Measurements from ENCODE around the gene ASGR1. TPM values are rescaled to one million over a fixed set of nuclear protein-coding genes. Genes with fewer than 3 reads are reported as not detected.
A peak's percentile ranks its signal among the peaks of the same experiment; 100 is the strongest.

ASGR1 gene
- total RNA-seq, 2 donors from 2014 or later, result 0.67 to 4.5 TPM

- H3K4me1 Mint-ChIP-seq, result peaks cover 34% of the 10 kb centered on the region
- H3K27me3 Mint-ChIP-seq, result no peaks in the 10 kb centered on the region
- H3K36me3 Mint-ChIP-seq (ENCODE audit: low read depth), result peaks cover 56% of the 10 kb centered on the region
- H3K9me3 Mint-ChIP-seq, result no peaks in the 10 kb centered on the region
- peak within 1 kb of the TSS; percentile 94 for H3K4me3 Mint-ChIP-seq
- ATAC-seq (replicated peaks), result peak; percentile 86
- H3K27ac Mint-ChIP-seq, result peak within 1 kb of the TSS; percentile 98
Measured at GRCh38 chr17:7219812-7220592, 40.8 kb upstream of the ASGR1 start, which contains the start of the genes ACADVL and DLG4. Gene ACADVL, plus strand, starts transcription at chr17:7219938. Its CDS starts 47 bp downstream, at chr17:7219985. Gene DLG4, minus strand, starts transcription at chr17:7219836.

DNA sequence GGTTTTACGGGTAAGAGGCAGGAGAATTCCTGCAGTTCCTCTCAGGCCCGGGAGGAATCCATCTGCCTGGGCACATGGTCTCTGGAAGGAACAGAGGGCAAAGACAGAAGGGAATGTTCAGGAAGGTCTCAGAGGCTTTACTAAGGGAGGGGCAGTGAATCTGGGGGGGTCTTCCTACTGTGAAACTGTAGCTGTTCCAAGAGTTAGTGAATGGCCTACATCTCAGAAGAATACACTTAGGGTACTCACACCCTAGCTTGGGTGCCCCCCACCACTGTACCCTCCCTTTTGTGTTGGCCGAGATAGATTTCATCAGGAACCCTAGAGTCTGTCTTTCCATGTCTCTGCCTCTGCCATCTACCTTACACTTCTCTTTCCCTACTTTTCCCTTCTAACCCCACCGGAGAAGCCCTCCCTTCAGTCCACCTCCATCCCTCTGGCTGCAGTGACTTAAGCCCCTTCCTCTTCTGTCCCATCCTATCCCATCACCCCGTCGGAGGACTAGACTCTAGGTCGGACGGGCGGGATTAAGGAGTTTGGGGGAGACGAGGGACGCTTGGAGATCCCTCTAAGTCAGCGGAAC, 40.1 kb upstream of the ASGR1 start:
- no peak for ATAC-seq (replicated peaks)
- Mint-ChIP-seq H3K4me3 (peak overlapping the region; percentile 94), H3K36me3 (ENCODE audit: low read depth) (peaks cover 55% of the 10 kb centered on the region), H3K27me3 (no peaks in the 10 kb centered on the region), H3K27ac (peak overlapping the region; percentile 98), H3K9me3 (no peaks in the 10 kb centered on the region), H3K4me1 (peaks cover 41% of the 10 kb centered on the region)

- Mint-ChIP-seq H3K4me3 (peak overlapping the region; percentile 94), H3K4me1 (peaks cover 45% of the 10 kb centered on the region)
Measured at GRCh38 chr17:7218758-7219157, 39.6 kb upstream of the ASGR1 start.

GRCh38 chr17:7218166-7218565, 39.0 kb upstream of the ASGR1 start:
- peaks cover 51% of the 10 kb centered on the region for H3K4me1 Mint-ChIP-seq
- ATAC-seq (replicated peaks), result no peak
- no peaks in the 10 kb centered on the region for H3K9me3 Mint-ChIP-seq
- peak overlapping the region; percentile 98 for H3K27ac Mint-ChIP-seq
- H3K36me3 Mint-ChIP-seq (ENCODE audit: low read depth), result peaks cover 45% of the 10 kb centered on the region
- H3K27me3 Mint-ChIP-seq, result no peaks in the 10 kb centered on the region
- H3K4me3 Mint-ChIP-seq, result peak overlapping the region; percentile 94

More at GRCh38 chr17:7218758-7219157, 39.6 kb upstream of the ASGR1 start:
- Mint-ChIP-seq H3K27me3 (no peaks in the 10 kb centered on the region), H3K9me3 (no peaks in the 10 kb centered on the region), H3K36me3 (ENCODE audit: low read depth) (peaks cover 51% of the 10 kb centered on the region), H3K27ac (peak overlapping the region; percentile 98)
- ATAC-seq (replicated peaks), result no peak

- H3K4me1 Mint-ChIP-seq, result peaks cover 51% of the 10 kb centered on the region
- no peaks in the 10 kb centered on the region for H3K9me3 Mint-ChIP-seq
- peak overlapping the region; percentile 98 for H3K27ac Mint-ChIP-seq
- no peaks in the 10 kb centered on the region for H3K27me3 Mint-ChIP-seq
- peak overlapping the region; percentile 94 for H3K4me3 Mint-ChIP-seq
- peaks cover 37% of the 10 kb centered on the region for H3K36me3 Mint-ChIP-seq (ENCODE audit: low read depth)
- ATAC-seq (replicated peaks), result no peak
Measured at GRCh38 chr17:7217113-7217987, 38.2 kb upstream of the ASGR1 start.

GRCh38 chr17:7216242-7217112, 37.3 kb upstream of the ASGR1 start:
- Mint-ChIP-seq H3K4me3 (peak overlapping the region; percentile 93), H3K4me1 (peaks cover 49% of the 10 kb centered on the region), H3K36me3 (ENCODE audit: low read depth) (peaks cover 28% of the 10 kb centered on the region), H3K27ac (peak overlapping the region; percentile 22), H3K9me3 (no peaks in the 10 kb centered on the region), H3K27me3 (peaks cover 4% of the 10 kb centered on the region)
- ATAC-seq (replicated peaks), result no peak

- Mint-ChIP-seq H3K4me3 (peak overlapping the region; percentile 93), H3K4me1 (peaks cover 42% of the 10 kb centered on the region), H3K36me3 (ENCODE audit: low read depth) (peaks cover 20% of the 10 kb centered on the region), H3K27me3 (peaks cover 4% of the 10 kb centered on the region), H3K27ac (peak overlapping the region; percentile 22), H3K9me3 (no peaks in the 10 kb centered on the region)
- ATAC-seq (replicated peaks), result no peak
Measured at GRCh38 chr17:7215652-7216180, 36.5 kb upstream of the ASGR1 start.

DNA sequence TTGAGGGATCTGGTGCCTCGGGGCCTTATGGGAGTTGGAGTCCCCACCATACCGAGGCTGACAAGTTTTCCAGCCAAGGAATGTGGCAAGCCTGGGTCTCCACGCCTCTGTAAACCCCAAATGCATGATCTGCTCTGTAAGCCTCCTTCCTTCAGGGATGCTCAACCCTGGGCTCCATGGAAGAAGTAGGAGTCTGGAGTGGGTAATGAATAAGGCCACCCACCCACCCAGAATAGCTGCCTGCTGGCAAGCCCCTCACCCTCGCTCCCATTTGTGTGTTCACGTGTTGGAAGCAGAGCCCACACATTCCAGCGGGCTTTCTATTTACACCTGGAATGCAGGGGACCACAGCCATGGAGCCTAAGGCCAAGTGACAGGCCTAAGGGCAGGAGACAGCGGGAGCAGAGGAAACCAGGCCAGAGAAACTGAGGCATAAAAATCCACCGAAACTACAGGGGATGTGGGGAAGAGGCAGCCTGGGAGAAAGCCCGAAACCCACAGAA, 36.0 kb upstream of the ASGR1 start:
- peaks cover 40% of the 10 kb centered on the region for H3K4me1 Mint-ChIP-seq
- peak overlapping the region; percentile 91 for H3K27ac Mint-ChIP-seq
- no peak for ATAC-seq (replicated peaks)
- no peaks in the 10 kb centered on the region for H3K9me3 Mint-ChIP-seq
- peaks cover 15% of the 10 kb centered on the region for H3K36me3 Mint-ChIP-seq (ENCODE audit: low read depth)
- H3K4me3 Mint-ChIP-seq, result peak overlapping the region; percentile 93
- H3K27me3 Mint-ChIP-seq, result peaks cover 4% of the 10 kb centered on the region

- H3K27me3 Mint-ChIP-seq, result peaks cover 4% of the 10 kb centered on the region
- peaks cover 8% of the 10 kb centered on the region for H3K36me3 Mint-ChIP-seq (ENCODE audit: low read depth)
- no peaks in the 10 kb centered on the region for H3K9me3 Mint-ChIP-seq
- peaks cover 40% of the 10 kb centered on the region for H3K4me1 Mint-ChIP-seq
- H3K27ac Mint-ChIP-seq, result peak overlapping the region; percentile 91
- H3K4me3 Mint-ChIP-seq, result peak overlapping the region; percentile 93
- peak; percentile 86 for ATAC-seq (replicated peaks)
Measured at GRCh38 chr17:7214300-7215135, 35.3 kb upstream of the ASGR1 start.

DNA sequence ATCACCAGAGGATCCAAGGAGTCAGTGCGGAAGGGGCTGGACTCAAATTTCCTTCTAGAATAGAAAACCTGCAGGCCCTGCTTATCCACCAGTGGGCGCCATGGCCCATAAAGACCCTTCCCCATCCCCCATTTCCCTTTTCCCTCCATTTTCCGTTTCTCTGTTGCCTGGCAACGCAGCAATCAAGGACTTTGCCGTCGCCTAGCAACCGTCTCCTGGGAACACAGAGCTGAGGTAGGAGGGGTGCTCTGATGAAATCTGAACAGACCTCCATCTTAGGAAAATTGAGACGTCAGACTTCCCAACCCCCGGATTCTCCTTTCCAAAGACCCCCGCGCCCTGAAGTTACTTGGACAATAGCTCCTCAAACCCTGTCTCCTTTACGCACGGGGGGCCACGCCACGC, 34.7 kb upstream of the ASGR1 start:
- Mint-ChIP-seq H3K27ac (peak overlapping the region; percentile 91), H3K4me1 (peaks cover 35% of the 10 kb centered on the region), H3K36me3 (ENCODE audit: low read depth) (peaks cover 6% of the 10 kb centered on the region), H3K4me3 (peak overlapping the region; percentile 93), H3K9me3 (no peaks in the 10 kb centered on the region), H3K27me3 (peaks cover 4% of the 10 kb centered on the region)
- ATAC-seq (replicated peaks), result peak; percentile 11

- no peak for ATAC-seq (replicated peaks)
- peaks cover 32% of the 10 kb centered on the region for H3K4me1 Mint-ChIP-seq
- H3K36me3 Mint-ChIP-seq (ENCODE audit: low read depth), result peaks cover 6% of the 10 kb centered on the region
- no peaks in the 10 kb centered on the region for H3K9me3 Mint-ChIP-seq
- no peak overlapping the region for H3K4me3 Mint-ChIP-seq
- peaks cover 4% of the 10 kb centered on the region for H3K27me3 Mint-ChIP-seq
- no peak overlapping the region for H3K27ac Mint-ChIP-seq
Measured at GRCh38 chr17:7211491-7212273, 32.5 kb upstream of the ASGR1 start.

All from activated T-helper 17 cell treated with anti-CD3 and anti-CD28 coated beads, Interleukin-2, amount 50 U/mL, for 72 hours (primary cell).